ENCODE data around the gene IFT88.

IFT88 gene

GRCh38 chr13:20713014-20713376, 146.0 kb downstream of the IFT88 start:
- TF ChIP-seq CTCF (IDR thresholded peaks at IDR 0.05; ENCODE audit: insufficient read depth, low read length, missing control alignments): no peak
- H3K4me3 ChIP-seq (ENCODE audit: low read depth, low read length): no peak overlapping the region; the same call in 1 of the 2 replicates
- DNase-seq (ENCODE audit: low read depth, low spot score): no peak
- CTCF ChIA-PET: interaction anchor here (0.7 to 8.1 kb wide), 12 partner anchors 9 to 516 kb away, joined by 3 to 110 read pairs (median 5); partner anchors contain the start of gene IL17D
- POLR2A ChIA-PET: no interaction called here

DNA sequence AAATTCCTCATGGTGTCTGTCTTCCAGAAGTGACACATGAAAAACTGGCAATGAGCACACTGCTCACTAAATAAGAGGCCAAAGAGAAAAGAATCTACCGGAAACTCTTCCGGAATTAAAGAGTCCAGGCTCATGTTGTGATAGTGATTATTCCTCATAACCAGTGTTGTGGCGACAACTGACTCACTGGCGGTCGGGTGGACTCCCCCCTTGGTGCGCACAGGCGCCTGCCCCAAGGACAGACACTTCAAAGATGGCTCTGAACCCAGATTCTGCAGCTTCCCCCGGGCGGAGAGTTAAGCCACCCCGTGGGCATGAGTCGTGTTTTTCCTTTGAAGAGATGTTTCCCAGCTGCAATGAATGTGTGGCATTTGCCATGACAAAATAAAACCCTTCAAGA, 146.8 kb downstream of the IFT88 start:
- TF ChIP-seq CTCF (IDR thresholded peaks at IDR 0.05; ENCODE audit: insufficient read depth, low read length, missing control alignments): no peak
- POLR2A ChIA-PET: no interaction called here
- no peak for DNase-seq (ENCODE audit: low read depth, low spot score)
- CTCF ChIA-PET: interaction anchor here (0.7 to 8.1 kb wide), 17 partner anchors 8 to 516 kb away, joined by 3 to 110 read pairs (median 4); partner anchors contain the start of gene IL17D
- H3K4me3 ChIP-seq (ENCODE audit: low read depth, low read length): no peak overlapping the region

- POLR2A ChIA-PET: no interaction called here
Measured at GRCh38 chr13:20714161-20714560, 147.2 kb downstream of the IFT88 start.

GRCh38 chr13:20714563-20715329, 147.8 kb downstream of the IFT88 start:
- POLR2A ChIA-PET: no interaction called here
- H3K4me3 ChIP-seq (ENCODE audit: low read depth, low read length): no peak overlapping the region
- TF ChIP-seq CTCF (IDR thresholded peaks at IDR 0.05; ENCODE audit: insufficient read depth, low read length, missing control alignments): no peak
- DNase-seq (ENCODE audit: low read depth, low spot score): no peak
- CTCF ChIA-PET: interaction anchor here (0.7 to 8.1 kb wide), 15 partner anchors 9 to 220 kb away, joined by 3 to 110 read pairs (median 4); partner anchors contain the start of gene IL17D

More at GRCh38 chr13:20714161-20714560, 147.2 kb downstream of the IFT88 start:
- H3K4me3 ChIP-seq (ENCODE audit: low read depth, low read length): no peak overlapping the region
- DNase-seq (ENCODE audit: low read depth, low spot score): no peak
- CTCF ChIA-PET: interaction anchor here (1.0 to 8.1 kb wide), 14 partner anchors 8 to 517 kb away, joined by 3 to 110 read pairs (median 4); partner anchors contain the start of gene IL17D
- no peak for TF ChIP-seq CTCF (IDR thresholded peaks at IDR 0.05; ENCODE audit: insufficient read depth, low read length, missing control alignments)

DNA sequence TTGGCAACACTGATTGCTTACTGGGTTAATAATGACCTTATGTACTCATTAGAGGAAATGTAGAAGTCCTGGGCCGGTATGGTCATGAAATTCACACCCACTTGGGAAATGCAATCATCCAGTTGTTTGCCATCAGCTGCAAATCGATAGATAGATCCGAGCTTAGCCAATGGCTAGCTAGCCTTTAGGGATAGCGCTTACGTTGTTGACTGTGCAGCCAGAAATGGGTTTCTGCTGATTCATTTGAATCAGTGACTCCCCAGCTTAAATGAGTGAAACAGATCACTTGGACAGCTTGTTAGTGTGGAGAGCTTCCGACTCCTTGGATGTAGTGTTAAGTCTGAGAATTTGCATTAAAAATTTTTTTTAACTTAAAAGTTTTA, 148.4 kb downstream of the IFT88 start:
- ChIA-PET POLR2A (no interaction called here), CTCF (interaction anchor here (0.7 to 8.1 kb wide), 10 partner anchors 11 to 220 kb away, joined by 3 to 110 read pairs (median 4); partner anchors contain the start of gene IL17D)

More for the DNA sequence above, 148.4 kb downstream of the IFT88 start:
- no peak for TF ChIP-seq CTCF (IDR thresholded peaks at IDR 0.05; ENCODE audit: insufficient read depth, low read length, missing control alignments)
- DNase-seq (ENCODE audit: low read depth, low spot score): no peak
- H3K4me3 ChIP-seq (ENCODE audit: low read depth, low read length): no peak overlapping the region
